ENCODE results near the gene LOXHD1. TPM values are rescaled to one million over a fixed set of nuclear protein-coding genes. Genes with fewer than 3 reads are reported as not detected.

The LOXHD1 gene
- total RNA-seq, 1 experiment from 2014 or later = not detected

DNA sequence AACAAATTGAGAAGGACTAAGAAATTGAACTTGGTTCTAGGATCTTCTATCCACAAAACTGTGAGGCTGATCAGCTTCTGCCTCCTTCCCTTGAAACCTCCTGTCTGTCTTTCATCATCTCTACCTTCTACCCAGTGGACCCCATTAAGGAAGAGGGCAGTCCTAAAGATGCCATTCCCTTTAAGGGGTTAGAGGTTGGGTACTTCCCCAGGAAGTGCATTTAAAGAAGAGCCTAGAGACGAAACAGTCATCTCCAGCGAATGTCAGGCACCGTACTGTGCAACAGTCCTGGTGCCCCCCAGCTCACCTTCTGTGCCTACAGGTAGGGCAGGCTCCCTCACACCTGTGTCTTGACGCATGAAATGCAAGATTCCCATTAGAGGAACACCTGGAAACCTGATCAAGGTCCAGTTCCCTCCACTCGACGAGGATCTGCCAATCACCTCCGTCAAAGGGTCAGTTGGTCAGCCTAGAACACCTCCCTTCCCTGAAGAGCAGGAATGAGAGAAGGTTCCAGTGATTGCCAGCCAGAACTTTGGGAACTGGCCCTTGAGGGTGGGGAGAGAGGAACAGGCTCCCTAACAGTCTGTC is 20.9 kb downstream of the LOXHD1 start:
- H3K4me1 Mint-ChIP-seq (ENCODE audit: low read depth, unreplicated experiment) = no peaks in the 10 kb centered on the region
- Histone ChIP-seq H3K4me1 (no peaks in the 10 kb centered on the region), H3K36me3 (ENCODE audit: control insufficient read depth, insufficient read depth, low read length) (no peaks in the 10 kb centered on the region), H3K9me3 (no peaks in the 10 kb centered on the region), H3K4me3 (ENCODE audit: low read depth, low read length) (no peak overlapping the region), H3K27me3 (replicated peaks; ENCODE audit: control insufficient read depth, insufficient read depth, low read length) (no peaks in the 10 kb centered on the region)
- H3K27ac Mint-ChIP-seq (ENCODE audit: unreplicated experiment) = no peak overlapping the region
- ChIA-PET POLR2A (no interaction called here), CTCF (no interaction called here)
- DNase-seq = no peak
- H3K9me3 Mint-ChIP-seq (ENCODE audit: unreplicated experiment) = no peaks in the 10 kb centered on the region
- peaks cover 3% of the 10 kb centered on the region for H3K27me3 Mint-ChIP-seq (ENCODE audit: insufficient read depth, unreplicated experiment)
- H3K4me3 Mint-ChIP-seq (ENCODE audit: unreplicated experiment) = no peak overlapping the region
- intact Hi-C loops (cut with micrococcal nuclease; ENCODE audit: unreplicated experiment) = no loop called here
- no peak for TF ChIP-seq CTCF (IDR thresholded peaks at IDR 0.05; ENCODE audit: insufficient read depth in 1 of 2, low read depth in 1 of 2, low read length in 1 of 2, severe bottlenecking in 1 of 2, unreplicated experiment in 1 of 2)
- no peaks in the 10 kb centered on the region for H3K36me3 Mint-ChIP-seq (ENCODE audit: insufficient read depth, unreplicated experiment)
- BruUV-seq (replicated peaks) = no TSS peak

DNA sequence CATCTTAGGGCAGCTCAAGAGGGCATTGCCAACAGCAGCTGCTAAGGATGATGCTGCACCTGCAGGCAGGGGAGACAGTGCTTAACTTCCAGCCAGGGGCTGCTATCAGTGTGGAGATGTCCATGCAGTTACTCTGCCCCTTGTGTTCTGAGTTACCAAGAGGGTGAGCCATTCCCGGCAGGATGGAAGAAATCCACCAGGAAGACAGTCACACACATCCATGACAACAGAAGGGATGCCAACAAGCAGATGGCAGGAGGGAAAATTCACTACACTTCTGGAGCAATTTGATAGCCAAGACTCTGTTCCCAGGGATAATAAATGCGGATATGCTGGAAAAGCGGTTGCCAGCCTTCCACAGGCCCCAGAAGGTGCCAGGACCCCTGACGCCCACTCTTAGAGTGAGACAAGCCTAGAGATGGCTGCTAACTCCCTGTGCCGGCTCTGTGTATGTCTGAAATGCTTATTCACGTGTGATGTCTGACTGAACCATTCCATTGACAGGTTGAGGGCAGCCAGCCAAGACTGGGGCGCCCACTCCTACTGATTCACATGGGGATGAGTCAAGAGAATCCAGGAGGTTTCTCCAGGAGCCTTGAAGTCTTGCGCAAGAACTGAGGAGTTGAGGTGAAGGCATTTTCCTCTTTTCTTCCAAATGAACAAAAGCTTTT is 24.5 kb downstream of the LOXHD1 start:
- intact Hi-C loops (cut with micrococcal nuclease; ENCODE audit: unreplicated experiment) = no loop called here
- Mint-ChIP-seq H3K27ac (ENCODE audit: unreplicated experiment) (no peak overlapping the region), H3K9me3 (ENCODE audit: unreplicated experiment) (no peaks in the 10 kb centered on the region), H3K27me3 (ENCODE audit: insufficient read depth, unreplicated experiment) (no peaks in the 10 kb centered on the region), H3K4me1 (ENCODE audit: low read depth, unreplicated experiment) (no peaks in the 10 kb centered on the region), H3K4me3 (ENCODE audit: unreplicated experiment) (no peak overlapping the region), H3K36me3 (ENCODE audit: insufficient read depth, unreplicated experiment) (no peaks in the 10 kb centered on the region)
- H3K4me1 ChIP-seq = no peaks in the 10 kb centered on the region
- ChIA-PET POLR2A (no interaction called here), CTCF (no interaction called here)
- H3K27me3 ChIP-seq (replicated peaks; ENCODE audit: control insufficient read depth, insufficient read depth, low read length) = no peaks in the 10 kb centered on the region
- TF ChIP-seq CTCF (IDR thresholded peaks at IDR 0.05; ENCODE audit: insufficient read depth in 1 of 2, low read depth in 1 of 2, low read length in 1 of 2, severe bottlenecking in 1 of 2, unreplicated experiment in 1 of 2) = no peak
- no peaks in the 10 kb centered on the region for H3K36me3 ChIP-seq (ENCODE audit: control insufficient read depth, insufficient read depth, low read length)
- DNase-seq = no peak
- no peak overlapping the region for H3K4me3 ChIP-seq (ENCODE audit: low read depth, low read length)
- H3K9me3 ChIP-seq = no peaks in the 10 kb centered on the region
- no TSS peak for BruUV-seq (replicated peaks)

DNA sequence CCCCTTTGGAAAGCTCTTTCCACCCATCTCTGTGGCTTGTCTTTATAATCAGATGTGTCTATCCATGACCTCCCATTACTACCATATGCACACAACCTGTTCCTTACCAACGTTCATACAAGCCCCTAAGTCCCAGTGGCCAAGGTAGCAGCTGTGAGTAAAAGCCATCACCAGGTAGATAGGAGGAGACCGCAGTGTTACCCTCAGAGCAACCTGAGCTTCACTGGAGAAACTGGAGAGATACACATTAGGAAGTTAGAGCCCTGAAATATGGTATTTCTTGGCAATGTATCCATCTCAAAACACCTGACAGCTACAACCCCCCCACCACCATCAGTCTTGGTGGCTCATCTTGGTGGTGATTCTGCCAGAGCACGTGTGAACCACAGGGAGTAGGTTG is 26.0 kb downstream of the LOXHD1 start:
- ChIA-PET POLR2A (no interaction called here), CTCF (no interaction called here)
- no TSS peak for BruUV-seq (replicated peaks)
- Histone ChIP-seq H3K4me3 (ENCODE audit: low read depth, low read length) (no peak overlapping the region), H3K4me1 (no peaks in the 10 kb centered on the region), H3K9me3 (no peaks in the 10 kb centered on the region), H3K36me3 (ENCODE audit: control insufficient read depth, insufficient read depth, low read length) (no peaks in the 10 kb centered on the region), H3K27me3 (replicated peaks; ENCODE audit: control insufficient read depth, insufficient read depth, low read length) (no peaks in the 10 kb centered on the region)
- DNase-seq = no peak
- TF ChIP-seq CTCF (IDR thresholded peaks at IDR 0.05; ENCODE audit: insufficient read depth in 1 of 2, low read depth in 1 of 2, low read length in 1 of 2, severe bottlenecking in 1 of 2, unreplicated experiment in 1 of 2) = no peak
- intact Hi-C loops (cut with micrococcal nuclease; ENCODE audit: unreplicated experiment) = no loop called here
- Mint-ChIP-seq H3K27me3 (ENCODE audit: insufficient read depth, unreplicated experiment) (no peaks in the 10 kb centered on the region), H3K9me3 (ENCODE audit: unreplicated experiment) (no peaks in the 10 kb centered on the region), H3K4me1 (ENCODE audit: low read depth, unreplicated experiment) (no peaks in the 10 kb centered on the region), H3K4me3 (ENCODE audit: unreplicated experiment) (no peak overlapping the region), H3K27ac (ENCODE audit: unreplicated experiment) (no peak overlapping the region), H3K36me3 (ENCODE audit: insufficient read depth, unreplicated experiment) (no peaks in the 10 kb centered on the region)

All from Caco-2 (cell line).